Sigmoid colon (tissue), 3 donors: ENCODE data around the gene MRGPRF.

ENCODE experiments used
- POLR2A ChIP-seq, 2 donors: fragments of 450-650 bp; IDR thresholded peaks; one replicate each; pipeline ENCODE4 v1.6.1; 2016; ENCODE audit warnings: antibody characterized with exemption in 2 of 2, mild to moderate bottlenecking in 2 of 2, moderate library complexity in 2 of 2
- TF ChIP-seq, protein P1 (sequence below), 4 experiments: fragments of 450-650 bp in 3 of 4; fragments of 200-600 bp in 1 of 4; IDR thresholded peaks; one replicate each; pipeline ENCODE4 v1.5.1; 2016 to 2019; ENCODE audit warnings: antibody characterized with exemption in 4 of 4, mild to moderate bottlenecking in 3 of 4, moderate library complexity in 2 of 4

GRCh38 chr11:69054397-69055211, 41.6 kb upstream of the MRGPRF start:
- TF ChIP-seq, protein P1, sequence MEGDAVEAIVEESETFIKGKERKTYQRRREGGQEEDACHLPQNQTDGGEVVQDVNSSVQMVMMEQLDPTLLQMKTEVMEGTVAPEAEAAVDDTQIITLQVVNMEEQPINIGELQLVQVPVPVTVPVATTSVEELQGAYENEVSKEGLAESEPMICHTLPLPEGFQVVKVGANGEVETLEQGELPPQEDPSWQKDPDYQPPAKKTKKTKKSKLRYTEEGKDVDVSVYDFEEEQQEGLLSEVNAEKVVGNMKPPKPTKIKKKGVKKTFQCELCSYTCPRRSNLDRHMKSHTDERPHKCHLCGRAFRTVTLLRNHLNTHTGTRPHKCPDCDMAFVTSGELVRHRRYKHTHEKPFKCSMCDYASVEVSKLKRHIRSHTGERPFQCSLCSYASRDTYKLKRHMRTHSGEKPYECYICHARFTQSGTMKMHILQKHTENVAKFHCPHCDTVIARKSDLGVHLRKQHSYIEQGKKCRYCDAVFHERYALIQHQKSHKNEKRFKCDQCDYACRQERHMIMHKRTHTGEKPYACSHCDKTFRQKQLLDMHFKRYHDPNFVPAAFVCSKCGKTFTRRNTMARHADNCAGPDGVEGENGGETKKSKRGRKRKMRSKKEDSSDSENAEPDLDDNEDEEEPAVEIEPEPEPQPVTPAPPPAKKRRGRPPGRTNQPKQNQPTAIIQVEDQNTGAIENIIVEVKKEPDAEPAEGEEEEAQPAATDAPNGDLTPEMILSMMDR (IDR thresholded peaks at IDR 0.05): no peak
- TF ChIP-seq POLR2A (IDR thresholded peaks at IDR 0.05): no peak
